Choroid plexus epithelial cell (primary cell): Measurements from ENCODE around the gene RIPOR2.
"Not testable (repeated sequence)": the region's sequence is repeated elsewhere in the genome, so short reads cannot be mapped to it uniquely, and the experiment has no call there.

Experiments used
- DNase-seq: peaks from one replicate; pipeline ENCODE4 v3.0.0-alpha.2; 2010; ENCODE audit warnings: low read depth
- H3K4me3 ChIP-seq: 2 replicates; pipeline ENCODE4 v1.5.1; 2011; ENCODE audit warnings: low read depth, mild to moderate bottlenecking, control low read depth, low read length, moderate library complexity
- CTCF ChIP-seq: conservative IDR thresholded peaks from 2 replicates; pipeline ENCODE4 v1.5.1; 2011; ENCODE audit warnings: low read depth, mild to moderate bottlenecking, control low read depth, inconsistent platforms, low read length, moderate library complexity

The RIPOR2 gene

GRCh38 chr6:24957199-24957598 lies 21.4 kb upstream of the RIPOR2 start:
- TF ChIP-seq CTCF = no peak
- DNase-seq = no peak
- no peak overlapping the region for H3K4me3 ChIP-seq

GRCh38 chr6:24953726-24954125 lies 18.0 kb upstream of the RIPOR2 start:
- no peak for TF ChIP-seq CTCF
- no peak for DNase-seq

GRCh38 chr6:24951811-24952299 lies 16.1 kb upstream of the RIPOR2 start:
- TF ChIP-seq CTCF = no peak
- H3K4me3 ChIP-seq = no peak overlapping the region
- no peak for DNase-seq

More at GRCh38 chr6:24953726-24954125, 18.0 kb upstream of the RIPOR2 start:
- H3K4me3 ChIP-seq = no peak overlapping the region

- DNase-seq = no peak
- no peak for TF ChIP-seq CTCF
- no peak overlapping the region for H3K4me3 ChIP-seq
These were observed 14.6 kb upstream of the RIPOR2 start for GRCh38 chr6:24950218-24950941.

- H3K4me3 ChIP-seq = no peak overlapping the region
- TF ChIP-seq CTCF = no peak
- no peak for DNase-seq
These were observed 13.3 kb upstream of the RIPOR2 start for GRCh38 chr6:24949020-24949569.

- not testable (repeated sequence) for H3K4me3 ChIP-seq, DNase-seq
These were observed 12.5 kb upstream of the RIPOR2 start for GRCh38 chr6:24948261-24948660.

- no peak for DNase-seq
- H3K4me3 ChIP-seq = no peak overlapping the region
- TF ChIP-seq CTCF = no peak
These were observed 11.9 kb upstream of the RIPOR2 start for GRCh38 chr6:24947636-24948035.
